PC-9 (cell line): Measurements from ENCODE around the gene PAQR7. TPM values are rescaled to one million over a fixed set of nuclear protein-coding genes. Genes with fewer than 3 reads are reported as not detected.

Source experiments
- BruUV-seq: library from RNA; stranded (reverse); fragments of 400-500 nt; replicated peaks from 2 replicates; lab custom pipeline; 2021; lab: Mats Ljungman, UMichigan
- CTCF ChIA-PET: fragments of 300-600 bp; sonication (Branson Sonifier 250); formaldehyde crosslinking; loops from one replicate; lab custom pipeline; 2022; ENCODE audit warnings: antibody characterized with exemption; lab: Charles Lee
- POLR2A ChIA-PET: fragments of 300-600 bp; sonication (Branson Sonifier 250); formaldehyde crosslinking; loops from one replicate; lab custom pipeline; 2022; ENCODE audit warnings: antibody characterized with exemption; ENCODE audit not compliant: unreplicated experiment; lab: Charles Lee
- DNase-seq, 2 experiments: peaks; one replicate each; pipeline versions ENCODE4 v3.0.0 to v3.0.0-alpha.2; 2015 to 2022; ENCODE audit warnings: mixed read lengths in 1 of 2
- H2AFZ ChIP-seq: fragments of 200-600 bp; sonication (generic); 2 replicates; pipeline ENCODE4 v1.8.1; 2017; ENCODE audit warnings: antibody characterized with exemption
- H3F3A ChIP-seq: fragments of 200-600 bp; sonication (generic); 2 replicates; pipeline ENCODE4 v1.8.1; 2017; ENCODE audit warnings: antibody characterized with exemption, mild to moderate bottlenecking, low read depth; ENCODE audit not compliant: insufficient read depth
- H3K27ac ChIP-seq: fragments of 200-600 bp; sonication (generic); 2 replicates; pipeline ENCODE4 v1.6.1; 2016; ENCODE audit warnings: mixed run types
- H3K27me3 ChIP-seq: fragments of 200-600 bp; sonication (generic); 2 replicates; pipeline ENCODE4 v1.6.1; 2016; ENCODE audit warnings: low read depth, mixed run types; ENCODE audit not compliant: insufficient read depth
- H3K36me3 ChIP-seq: fragments of 200-600 bp; sonication (generic); 2 replicates; pipeline ENCODE4 v1.6.1; 2016; ENCODE audit warnings: low read depth, mixed run types
- H3K4me1 ChIP-seq: fragments of 200-600 bp; sonication (generic); replicated peaks from 2 replicates; pipeline ENCODE4 v1.6.1; 2016; ENCODE audit warnings: mixed run types; ENCODE audit not compliant: insufficient read depth
- H3K4me2 ChIP-seq: fragments of 200-600 bp; sonication (generic); 2 replicates; pipeline ENCODE4 v1.6.1; 2017; ENCODE audit warnings: mixed run types
- H3K4me3 ChIP-seq: fragments of 200-600 bp; sonication (generic); 2 replicates; pipeline ENCODE4 v1.6.1; 2016; ENCODE audit warnings: mixed run types
- H3K79me2 ChIP-seq: fragments of 200-600 bp; sonication (generic); 2 replicates; pipeline ENCODE4 v1.6.1; 2017; ENCODE audit warnings: low read depth, mixed run types
- H3K9me2 ChIP-seq: fragments of 200-600 bp; sonication (generic); 2 replicates; pipeline ENCODE4 v1.8.1; 2017; ENCODE audit warnings: mild to moderate bottlenecking; ENCODE audit not compliant: insufficient read depth
- H3K9me3 ChIP-seq: fragments of 200-600 bp; sonication (generic); 2 replicates; pipeline ENCODE4 v1.8.1; 2016; ENCODE audit warnings: low read depth; ENCODE audit not compliant: insufficient read depth
- H4K20me1 ChIP-seq: fragments of 200-600 bp; sonication (generic); 2 replicates; pipeline ENCODE4 v1.8.1; 2017; ENCODE audit not compliant: insufficient read depth
- EZH2 ChIP-seq: fragments of 200-600 bp; sonication (generic); IDR thresholded peaks from 2 replicates; pipeline ENCODE4 v1.8.0; 2017; ENCODE audit warnings: antibody characterized with exemption, low read depth
- intact Hi-C: fragments of 100-400 bp; cut with micrococcal nuclease; formaldehyde crosslinking; loops from one replicate; pipeline ENCODE4 v1.10.0; 2022; ENCODE audit not compliant: unreplicated experiment
- total RNA-seq: library from RNA; stranded (reverse); gene quantifications from 2 replicates; pipeline ENCODE4 v1.2.3, GENCODE V29; 2021
- TF ChIP-seq, protein P1 (sequence below): fragments of 200-600 bp; sonication (generic); conservative IDR thresholded peaks from 2 replicates; pipeline ENCODE4 v1.6.1; 2017; ENCODE audit warnings: mixed run types, antibody characterized with exemption, mild to moderate bottlenecking, moderate library complexity

PAQR7 gene
- total RNA-seq, 1 experiment from 2014 or later: 34.0 TPM

DNA sequence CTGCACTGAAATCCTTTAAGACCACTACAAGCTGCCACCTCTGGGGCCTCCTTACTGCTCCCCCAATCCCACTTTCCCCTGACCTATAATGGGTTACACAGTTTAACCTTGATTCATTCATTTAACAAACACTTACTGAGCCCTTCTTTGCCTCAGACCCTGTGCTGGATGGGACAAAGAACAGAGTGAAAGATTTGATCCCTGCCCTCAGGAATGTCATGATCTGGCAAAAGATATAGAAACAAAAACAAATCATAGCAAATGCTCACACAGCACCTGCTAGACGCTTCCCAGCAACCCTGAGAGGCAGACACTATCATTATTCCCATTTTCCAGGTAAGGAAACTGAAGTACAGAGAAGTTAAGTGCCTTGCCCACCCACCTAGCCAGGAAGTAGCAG is 9.2 kb downstream of the PAQR7 start:
- no peaks in the 10 kb centered on the region; the same call in 1 of the 2 replicates for H3F3A ChIP-seq
- TF ChIP-seq, protein P1, sequence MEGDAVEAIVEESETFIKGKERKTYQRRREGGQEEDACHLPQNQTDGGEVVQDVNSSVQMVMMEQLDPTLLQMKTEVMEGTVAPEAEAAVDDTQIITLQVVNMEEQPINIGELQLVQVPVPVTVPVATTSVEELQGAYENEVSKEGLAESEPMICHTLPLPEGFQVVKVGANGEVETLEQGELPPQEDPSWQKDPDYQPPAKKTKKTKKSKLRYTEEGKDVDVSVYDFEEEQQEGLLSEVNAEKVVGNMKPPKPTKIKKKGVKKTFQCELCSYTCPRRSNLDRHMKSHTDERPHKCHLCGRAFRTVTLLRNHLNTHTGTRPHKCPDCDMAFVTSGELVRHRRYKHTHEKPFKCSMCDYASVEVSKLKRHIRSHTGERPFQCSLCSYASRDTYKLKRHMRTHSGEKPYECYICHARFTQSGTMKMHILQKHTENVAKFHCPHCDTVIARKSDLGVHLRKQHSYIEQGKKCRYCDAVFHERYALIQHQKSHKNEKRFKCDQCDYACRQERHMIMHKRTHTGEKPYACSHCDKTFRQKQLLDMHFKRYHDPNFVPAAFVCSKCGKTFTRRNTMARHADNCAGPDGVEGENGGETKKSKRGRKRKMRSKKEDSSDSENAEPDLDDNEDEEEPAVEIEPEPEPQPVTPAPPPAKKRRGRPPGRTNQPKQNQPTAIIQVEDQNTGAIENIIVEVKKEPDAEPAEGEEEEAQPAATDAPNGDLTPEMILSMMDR: no peak
- no peak for TF ChIP-seq EZH2
- no peaks in the 10 kb centered on the region for H3K27me3 ChIP-seq
- H4K20me1 ChIP-seq: no peaks in the 10 kb centered on the region
- no peak overlapping the region for H3K4me3 ChIP-seq
- BruUV-seq: no TSS peak
- POLR2A ChIA-PET: no interaction called here
- H3K79me2 ChIP-seq: no peaks in the 10 kb centered on the region
- no peaks in the 10 kb centered on the region for H3K4me1 ChIP-seq
- H3K4me2 ChIP-seq: no peak overlapping the region
- H3K9me3 ChIP-seq: no peaks in the 10 kb centered on the region
- CTCF ChIA-PET: no interaction called here
- no peaks in the 10 kb centered on the region for H3K9me2 ChIP-seq
- no peak overlapping the region for H3K27ac ChIP-seq
- no peak overlapping the region for H2AFZ ChIP-seq
- no peak for DNase-seq
- H3K36me3 ChIP-seq: no peaks in the 10 kb centered on the region
- intact Hi-C loops: no loop called here

DNA sequence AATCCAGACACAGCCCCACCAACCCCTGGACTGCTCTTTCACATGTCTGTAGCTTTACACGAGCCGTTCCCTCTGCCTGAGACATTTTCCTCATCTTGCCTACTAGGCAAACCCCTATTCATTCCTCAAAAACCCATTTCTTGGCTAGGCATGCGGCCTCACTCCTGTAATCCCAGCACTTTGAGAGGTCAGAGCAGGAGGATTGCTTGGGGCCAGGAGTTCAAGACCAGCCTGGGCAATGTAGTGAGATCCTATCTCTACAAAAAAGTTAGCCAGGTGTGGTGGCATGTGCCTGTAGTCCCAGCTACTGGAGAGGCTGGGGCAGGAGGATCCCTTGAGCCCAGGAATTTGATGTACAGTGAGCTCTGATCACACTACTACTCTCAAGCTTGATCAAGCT is 11.1 kb downstream of the PAQR7 start:
- CTCF ChIA-PET: no interaction called here
- BruUV-seq: no TSS peak

DNA sequence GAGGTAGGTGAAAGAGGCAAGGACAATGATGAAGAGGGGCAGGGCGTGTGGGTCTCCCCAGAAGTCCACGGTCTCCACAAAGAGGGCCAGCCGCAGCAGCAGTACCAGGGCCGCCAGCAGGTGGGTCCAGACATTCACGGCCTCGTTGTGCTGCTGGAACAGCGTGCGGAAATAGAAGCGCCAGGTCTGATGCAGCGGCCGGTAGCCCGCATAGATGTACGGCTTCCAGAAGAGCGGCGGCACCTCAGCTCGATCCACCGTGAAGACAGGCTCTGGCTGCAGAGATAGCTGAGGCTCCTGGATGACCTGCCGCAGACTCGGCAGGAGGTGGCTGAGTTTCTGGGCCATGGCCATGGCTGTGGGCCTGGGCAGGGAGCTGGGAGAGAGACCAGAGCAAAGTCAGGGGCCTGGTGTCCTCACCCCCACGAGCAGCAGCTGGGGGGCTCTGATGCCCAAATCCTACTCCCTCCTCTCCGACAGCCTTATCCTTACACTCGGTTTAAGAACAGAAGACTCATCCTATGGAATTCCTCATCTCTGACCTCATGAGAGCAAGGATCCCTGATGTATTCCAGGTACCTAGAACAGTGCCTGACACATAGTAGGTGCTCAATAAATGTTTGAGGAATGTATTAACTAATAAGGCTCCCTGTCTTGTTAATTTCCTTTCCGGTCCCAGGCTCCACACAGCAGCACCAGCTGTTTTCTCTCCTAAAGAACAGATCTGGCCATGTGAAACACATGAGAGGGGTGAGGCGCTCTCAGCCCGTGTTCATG is 11.8 kb downstream of the PAQR7 start:
- Histone ChIP-seq H2AFZ (no peak overlapping the region), H3K4me3 (no peak overlapping the region), H3K4me2 (no peak overlapping the region), H3K4me1 (no peaks in the 10 kb centered on the region; the same call in 1 of the 2 replicates), H3K36me3 (no peaks in the 10 kb centered on the region), H3F3A (peaks cover 9% of the 10 kb centered on the region; the same call in 1 of the 2 replicates), H3K9me2 (no peaks in the 10 kb centered on the region), H3K79me2 (peaks cover 4% of the 10 kb centered on the region), H3K27ac (no peak overlapping the region), H3K9me3 (no peaks in the 10 kb centered on the region), H3K27me3 (no peaks in the 10 kb centered on the region), H4K20me1 (no peaks in the 10 kb centered on the region)
- no TSS peak for BruUV-seq
- intact Hi-C loops: no loop called here
- CTCF ChIA-PET: no interaction called here
- no peak for DNase-seq
- TF ChIP-seq, protein P1: no peak
- TF ChIP-seq EZH2: no peak
- POLR2A ChIA-PET: interaction anchor here (0.6 kb wide), 2 partner anchors 28 to 38 kb away, joined by 3 read pairs; no protein-coding TSS in a partner anchor

More for the DNA sequence above, 11.1 kb downstream of the PAQR7 start:
- Histone ChIP-seq H2AFZ (no peak overlapping the region), H3K4me3 (no peak overlapping the region), H3K27me3 (no peaks in the 10 kb centered on the region), H3F3A (peaks cover 9% of the 10 kb centered on the region; the same call in 1 of the 2 replicates), H4K20me1 (no peaks in the 10 kb centered on the region), H3K9me3 (no peaks in the 10 kb centered on the region), H3K36me3 (no peaks in the 10 kb centered on the region), H3K9me2 (no peaks in the 10 kb centered on the region), H3K4me1 (no peaks in the 10 kb centered on the region; the same call in 1 of the 2 replicates), H3K79me2 (no peaks in the 10 kb centered on the region), H3K27ac (no peak overlapping the region), H3K4me2 (no peak overlapping the region)
- POLR2A ChIA-PET: interaction anchor here (0.6 to 0.8 kb wide), 2 partner anchors 17 to 53 kb away, joined by 4 to 9 read pairs; no protein-coding TSS in a partner anchor
- intact Hi-C loops: no loop called here
- no peak for DNase-seq
- TF ChIP-seq, protein P1: no peak
- no peak for TF ChIP-seq EZH2
